CD1c-positive myeloid dendritic cell (primary cell): ENCODE results near the gene BCAR3.
"Not testable (repeated sequence)": the region's sequence is repeated elsewhere in the genome, so short reads cannot be mapped to it uniquely, and the experiment has no call there.

ENCODE experiments used
- DNase-seq: peaks from one replicate; pipeline ENCODE4 v3.0.0-alpha.2; 2016; ENCODE audit errors: extremely low spot score

Gene BCAR3

GRCh38 chr1:93705892-93706500 lies 24.4 kb upstream of the BCAR3 start:
- peak; percentile 69 for DNase-seq

GRCh38 chr1:93704052-93704451 lies 22.4 kb upstream of the BCAR3 start:
- peak; percentile 96 for DNase-seq

GRCh38 chr1:93703643-93704042 lies 22.0 kb upstream of the BCAR3 start:
- peak; percentile 47 for DNase-seq

GRCh38 chr1:93702828-93703183 lies 21.2 kb upstream of the BCAR3 start:
- DNase-seq = no peak

GRCh38 chr1:93702111-93702827 lies 20.6 kb upstream of the BCAR3 start:
- no peak for DNase-seq

- no peak for DNase-seq
Measured at GRCh38 chr1:93701629-93702028, 20.0 kb upstream of the BCAR3 start.

- no peak for DNase-seq
Measured at GRCh38 chr1:93700532-93701469, 19.2 kb upstream of the BCAR3 start.

GRCh38 chr1:93699503-93700168 lies 18.0 kb upstream of the BCAR3 start:
- no peak for DNase-seq

GRCh38 chr1:93699049-93699384 lies 17.4 kb upstream of the BCAR3 start:
- no peak for DNase-seq

- no peak for DNase-seq
Measured at GRCh38 chr1:93698329-93699048, 16.9 kb upstream of the BCAR3 start.

- DNase-seq = not testable (repeated sequence)
Measured at GRCh38 chr1:93697566-93697965, 15.9 kb upstream of the BCAR3 start.

GRCh38 chr1:93695411-93696005 lies 13.9 kb upstream of the BCAR3 start:
- peak; percentile 66 for DNase-seq

GRCh38 chr1:93694819-93695218 lies 13.2 kb upstream of the BCAR3 start:
- DNase-seq = no peak

GRCh38 chr1:93694039-93694438 lies 12.4 kb upstream of the BCAR3 start:
- no peak for DNase-seq

- peak; percentile 77 for DNase-seq
Measured at GRCh38 chr1:93692983-93693591, 11.4 kb upstream of the BCAR3 start.

GRCh38 chr1:93692451-93692861 lies 10.8 kb upstream of the BCAR3 start:
- no peak for DNase-seq

- DNase-seq = no peak
Measured at GRCh38 chr1:93692026-93692425, 10.4 kb upstream of the BCAR3 start.

GRCh38 chr1:93690921-93691789 lies 9.5 kb upstream of the BCAR3 start:
- DNase-seq = no peak

- DNase-seq = no peak
Measured at GRCh38 chr1:93690341-93690740, 8.7 kb upstream of the BCAR3 start.
